ENCODE data around the gene MTSS2. TPM values are rescaled to one million over a fixed set of nuclear protein-coding genes. Genes with fewer than 3 reads are reported as not detected.

MTSS2 gene, protein sequence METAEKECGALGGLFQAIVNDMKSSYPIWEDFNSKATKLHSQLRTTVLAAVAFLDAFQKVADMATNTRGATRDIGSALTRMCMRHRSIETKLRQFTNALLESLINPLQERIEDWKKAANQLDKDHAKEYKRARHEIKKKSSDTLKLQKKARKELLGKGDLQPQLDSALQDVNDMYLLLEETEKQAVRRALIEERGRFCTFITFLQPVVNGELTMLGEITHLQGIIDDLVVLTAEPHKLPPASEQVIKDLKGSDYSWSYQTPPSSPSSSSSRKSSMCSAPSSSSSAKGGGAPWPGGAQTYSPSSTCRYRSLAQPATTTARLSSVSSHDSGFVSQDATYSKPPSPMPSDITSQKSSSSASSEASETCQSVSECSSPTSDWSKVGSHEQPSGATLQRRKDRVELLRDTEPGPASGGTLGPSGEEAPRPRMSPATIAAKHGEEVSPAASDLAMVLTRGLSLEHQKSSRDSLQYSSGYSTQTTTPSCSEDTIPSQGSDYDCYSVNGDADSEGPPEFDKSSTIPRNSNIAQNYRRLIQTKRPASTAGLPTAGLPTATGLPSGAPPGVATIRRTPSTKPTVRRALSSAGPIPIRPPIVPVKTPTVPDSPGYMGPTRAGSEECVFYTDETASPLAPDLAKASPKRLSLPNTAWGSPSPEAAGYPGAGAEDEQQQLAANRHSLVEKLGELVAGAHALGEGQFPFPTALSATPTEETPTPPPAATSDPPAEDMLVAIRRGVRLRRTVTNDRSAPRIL
- 6.5 and 9.3 TPM in 2 replicates for polyA plus RNA-seq

DNA sequence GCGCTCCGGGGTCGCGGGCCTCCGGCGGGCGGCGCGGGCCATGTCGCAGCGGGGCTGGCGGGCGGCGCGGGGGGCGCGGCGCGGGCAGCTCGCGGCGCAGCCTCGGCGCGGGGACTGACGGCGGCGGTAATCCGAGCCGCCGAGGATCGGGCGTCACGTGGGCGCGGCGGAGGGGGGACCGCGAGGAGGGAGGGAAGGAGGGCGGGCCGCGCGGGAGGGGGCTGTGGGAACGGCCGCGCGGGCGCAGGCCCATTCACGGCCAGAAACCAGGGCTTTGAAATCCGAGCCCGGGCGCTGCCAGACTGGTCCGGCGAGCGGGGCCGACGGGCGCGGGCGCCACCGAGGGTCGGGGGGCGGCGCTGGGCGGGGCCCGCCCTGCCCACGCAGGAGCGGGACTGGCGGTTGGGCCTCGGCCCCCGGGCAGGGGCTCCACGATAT lies at the start of gene MTSS2:
Gene MTSS2, minus strand, starts transcription at position 116 of the 438 bp plus-strand sequence. CDS start 262 bp downstream, outside the sequence.

DNA sequence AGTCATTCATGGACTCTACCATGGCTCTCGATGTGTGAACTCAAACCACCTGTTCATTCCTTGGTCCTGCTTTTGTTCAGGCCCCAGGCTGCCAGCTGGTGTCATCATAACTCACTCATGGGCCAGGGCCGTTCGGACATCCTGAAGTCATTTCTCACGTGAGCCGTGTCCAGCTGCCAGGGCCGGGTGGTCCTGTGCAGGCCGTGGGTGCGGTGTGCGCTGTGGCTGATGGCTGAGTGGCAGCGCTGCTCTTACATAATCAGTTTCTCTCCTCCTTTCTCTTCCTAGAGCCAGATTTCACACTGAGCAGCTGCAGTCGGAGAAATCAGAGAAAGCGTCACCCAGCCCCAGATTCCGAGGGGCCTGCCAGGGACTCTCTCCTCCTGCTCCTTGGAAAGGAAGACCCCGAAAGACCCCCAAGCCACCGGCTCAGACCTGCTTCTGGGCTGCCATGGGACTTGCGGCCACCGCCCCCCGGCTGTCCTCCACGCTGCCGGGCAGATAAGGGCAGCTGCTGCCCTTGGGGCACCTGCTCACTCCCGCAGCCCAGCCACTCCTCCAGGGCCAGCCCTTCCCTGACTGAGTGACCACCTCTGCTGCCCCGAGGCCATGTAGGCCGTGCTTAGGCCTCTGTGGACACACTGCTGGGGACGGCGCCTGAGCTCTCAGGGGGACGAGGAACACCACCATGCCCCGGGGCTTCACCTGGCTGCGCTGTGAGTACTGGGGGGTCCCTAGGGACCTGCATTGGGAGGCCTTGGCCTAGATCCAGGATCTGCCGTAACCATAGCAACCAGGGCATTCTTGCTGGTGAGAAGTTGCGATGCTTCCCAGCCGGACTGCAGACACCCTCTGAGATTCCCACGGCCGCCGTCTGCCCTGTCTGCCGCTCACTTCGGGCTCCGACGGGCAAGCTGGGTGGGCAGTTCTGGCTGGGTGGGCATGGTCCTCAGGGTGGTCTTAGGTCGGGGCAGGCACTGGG lies 39.3 kb downstream of the MTSS2 start, which contains the start of gene IL34:
Gene IL34, plus strand, starts transcription at position 300 of the 982 bp plus-strand sequence. Its CDS starts 389 bp downstream, at position 689.

Other genes with a start within 250 kb of the MTSS2 start
- gene ST3GAL2, start 247.0 kb downstream of the MTSS2 start, polyA plus RNA-seq, result 1.2 and 1.6 TPM in 2 replicates
- 0.27 and 0.69 TPM in 2 replicates for gene FCSK, start 231.5 kb downstream of the MTSS2 start, polyA plus RNA-seq
- 23.3 and 24.3 TPM in 2 replicates for gene COG4, start 162.5 kb downstream of the MTSS2 start, polyA plus RNA-seq
- 52.6 and 56.8 TPM in 2 replicates for gene SF3B3, start 162.2 kb downstream of the MTSS2 start, polyA plus RNA-seq
- 1.7 TPM in 1 of 2 replicates, not detected in the other for gene IL34, start 39.5 kb downstream of the MTSS2 start, polyA plus RNA-seq
- gene VAC14, start 115.1 kb upstream of the MTSS2 start, polyA plus RNA-seq, result 15.5 and 20.7 TPM in 2 replicates

Data from Purkinje cell (primary cell).